ENCODE data around the gene IRAK1. TPM values are rescaled to one million over a fixed set of nuclear protein-coding genes. Genes with fewer than 3 reads are reported as not detected.

The IRAK1 gene
- total and polyA plus RNA-seq, 2 of the 8 experiments (the other 6 are each of a cell fraction or from before 2014, with no cell fraction given) = 26.6 to 41.7 TPM

- H3K4me1 ChIP-seq (replicated peaks in 1 of 4; ENCODE audit: control insufficient read depth in 3 of 4, insufficient read depth in 4 of 4, low read length in 3 of 4) = peaks cover 2 to 28% (median 12%) of the 10 kb centered on the region in 4 experiments
- no peak overlapping the region for H3K23ac ChIP-seq (ENCODE audit: insufficient read length)
- H3K79me2 ChIP-seq (ENCODE audit: control insufficient read depth in 1 of 2, insufficient read depth in 2 of 2, low read length in 2 of 2) = no peaks in the 10 kb centered on the region
- no peaks in the 10 kb centered on the region for H3K9me3 ChIP-seq (ENCODE audit: insufficient read depth in 2 of 2, low read depth in 1 of 2, low read length in 1 of 2)
- DNase-seq (ENCODE audit: low read depth in 1 of 2, low spot score in 2 of 2) = no peak
- H3K14ac ChIP-seq (ENCODE audit: insufficient read length) = no peak overlapping the region
- H2BK5ac ChIP-seq (ENCODE audit: low read depth, low read length) = no peak overlapping the region
- H3K79me1 ChIP-seq (ENCODE audit: low read depth, low read length) = no peaks in the 10 kb centered on the region
- H4K8ac ChIP-seq (ENCODE audit: extremely low read depth, insufficient read depth, low read length) = no peak overlapping the region
- H4K5ac ChIP-seq (ENCODE audit: insufficient read length, low read depth, low read length) = no peak overlapping the region
- no peak overlapping the region for H3K4me3 ChIP-seq (ENCODE audit: extremely low read depth in 1 of 4, insufficient read depth in 2 of 4, low read depth in 3 of 4, low read length in 4 of 4)
- H2AK5ac ChIP-seq (ENCODE audit: low read depth, low read length) = no peak overlapping the region
- peaks cover 2 to 11% (median 7%) of the 10 kb centered on the region in 4 experiments; a peak in 3 of 8 replicates for H3K36me3 ChIP-seq (ENCODE audit: control insufficient read depth in 2 of 4, insufficient read depth in 4 of 4, low read length in 3 of 4)
- no peak for FAIRE-seq
- no peak overlapping the region for H3K18ac ChIP-seq (ENCODE audit: extremely low read depth, low read length)
- H2BK20ac ChIP-seq (ENCODE audit: low read length) = no peak overlapping the region
- H2BK120ac ChIP-seq (replicated peaks; ENCODE audit: low read depth, low read length) = no peak overlapping the region
- no peak overlapping the region for H4K91ac ChIP-seq (replicated peaks; ENCODE audit: insufficient read length, low read length)
- H3K27me3 ChIP-seq (replicated peaks in 1 of 4; ENCODE audit: control insufficient read depth in 3 of 4, extremely low read depth in 1 of 4, insufficient read depth in 3 of 4, low read length in 3 of 4) = no peaks in the 10 kb centered on the region
- no peak overlapping the region for H2BK15ac ChIP-seq (ENCODE audit: low read length)
- H3K4me2 ChIP-seq (ENCODE audit: insufficient read depth in 1 of 2, low read depth in 2 of 2, low read length in 2 of 2) = no peak overlapping the region; a peak in 2 of 4 replicates
- no peak overlapping the region for H2AFZ ChIP-seq (ENCODE audit: low read length)
- peaks cover 2% of the 10 kb centered on the region; the same call in 1 of the 2 replicates for H3K23me2 ChIP-seq (ENCODE audit: low read depth, low read length)
- H3K56ac ChIP-seq (replicated peaks; ENCODE audit: insufficient read length, low read depth, low read length) = no peak overlapping the region
- H3K9ac ChIP-seq (replicated peaks in 1 of 4; ENCODE audit: extremely low read depth in 1 of 4, low read depth in 3 of 4, low read length in 3 of 4) = no peak overlapping the region
- WGBS, 2 experiments (ENCODE audit: extremely low coverage in 1 of 2, insufficient coverage in 1 of 2, insufficient read length in 1 of 2, insufficient replicate concordance in 2 of 2, low coverage in 1 of 2, low lambda C conversion rate in 2 of 2, missing lambda C conversion rate in 1 of 2) = 93% methylated on average over 5 of the region's 26 CpGs; no CpG with 5 or more reads in 1 of the 2 experiments
- CTCF ChIA-PET (ENCODE audit: partially characterized antibody) = interaction anchor here (0.6 to 1.9 kb wide), 3 partner anchors 16 to 96 kb away, joined by 3 to 5 read pairs (median 3); no protein-coding TSS in a partner anchor
- no peak overlapping the region for H3K27ac ChIP-seq (ENCODE audit: low read depth, low read length)
- H4K20me1 ChIP-seq (replicated peaks in 1 of 2; ENCODE audit: control insufficient read depth in 1 of 2, insufficient read depth in 2 of 2, low read length in 2 of 2) = no peaks in the 10 kb centered on the region
- no peak overlapping the region for H3K4ac ChIP-seq (replicated peaks; ENCODE audit: insufficient read length, low read depth, low read length)
- no peak overlapping the region for H2BK12ac ChIP-seq (ENCODE audit: low read depth, low read length)
- POLR2A ChIA-PET (ENCODE audit: partially characterized antibody) = interaction anchor here (1.2 to 1.8 kb wide), 2 partner anchors 14 to 45 kb away, joined by 4 to 5 read pairs; no protein-coding TSS in a partner anchor
- TF ChIP-seq ZNF274 (IDR thresholded peaks at IDR 0.05; ENCODE audit: borderline replicate concordance, extremely low read depth, low read length) = no peak
- TF ChIP-seq RAD21 (IDR thresholded peaks at IDR 0.05 in 1 of 2, conservative IDR thresholded peaks at IDR 0.05 in 1 of 2; ENCODE audit: low read depth in 2 of 2, low read length in 2 of 2) = no peak
- no peak for TF ChIP-seq PHF8 (conservative IDR thresholded peaks at IDR 0.05; ENCODE audit: low read depth, low read length)
- TF ChIP-seq CBX8 (IDR thresholded peaks at IDR 0.05; ENCODE audit: borderline replicate concordance, low read depth, low read length) = no peak
- TF ChIP-seq CEBPB (IDR thresholded peaks at IDR 0.05; ENCODE audit: low read depth, low read length) = no peak
- TF ChIP-seq TAF7 (optimal IDR thresholded peaks at IDR 0.05; ENCODE audit: borderline replicate concordance, low read depth, low read length) = no peak
- TF ChIP-seq SUZ12 (IDR thresholded peaks at IDR 0.05; ENCODE audit: low read length) = no peak
- no peak for TF ChIP-seq KDM4A (IDR thresholded peaks at IDR 0.05; ENCODE audit: low read depth, low read length, severe bottlenecking)
- no peak for TF ChIP-seq RBBP5 (IDR thresholded peaks at IDR 0.05; ENCODE audit: borderline replicate concordance, low read depth, low read length)
- no peak for TF ChIP-seq RNF2 (IDR thresholded peaks at IDR 0.05; ENCODE audit: borderline replicate concordance, low read depth, low read length, missing control alignments, poor library complexity, severe bottlenecking)
- no peak for TF ChIP-seq JUND (IDR thresholded peaks at IDR 0.05; ENCODE audit: low read length)
Measured at GRCh38 chrX:154017766-154018517, 1.8 kb downstream of the IRAK1 start.
